HCT116 (cell line): Measurements from ENCODE around the gene SKA1. TPM values are rescaled to one million over a fixed set of nuclear protein-coding genes. Genes with fewer than 3 reads are reported as not detected.

Source experiments
- ATAC-seq: fragments of 200-7000 bp; cut with Tn5 transposase; 2 replicates; pipeline ENCODE4 v1.9.1; 2020; ENCODE audit warnings: mild to moderate bottlenecking, moderate library complexity
- BruUV-seq: library from RNA; stranded (reverse); fragments of 400-500 nt; replicated peaks from 2 replicates; lab custom pipeline; 2021; lab: Mats Ljungman, UMichigan
- CTCF ChIA-PET: fragments of 300-600 bp; sonication (Branson Sonifier 250); formaldehyde crosslinking; loops from one replicate; lab custom pipeline; 2021; ENCODE audit warnings: antibody characterized with exemption; lab: Charles Lee
- POLR2A ChIA-PET: fragments of 300-600, 350-600 bp; sonication (Branson Sonifier 250); formaldehyde crosslinking; loops from one replicate; lab custom pipeline; 2021; ENCODE audit warnings: antibody characterized with exemption; lab: Charles Lee
- RAD21 ChIA-PET, 2 experiments: fragments of 300-600 bp; sonication (Branson Sonifier 250); formaldehyde crosslinking; loops; one replicate each; lab custom pipeline; 2023; ENCODE audit warnings: low total read pairs in 2 of 2; ENCODE audit not compliant: uncharacterized antibody in 2 of 2, unreplicated experiment in 2 of 2, low non-redundant PET in 1 of 2; lab: Charles Lee
- DNase-seq: peaks from one replicate; pipeline ENCODE4 v3.0.0-alpha.2; 2010; ENCODE audit warnings: low read depth, low spot score
- H2AFZ ChIP-seq: fragments of 200-600 bp; shearing (Covaris generic), sonication (generic); 2 replicates; pipeline ENCODE4 v1.6.1; 2017; ENCODE audit warnings: low read depth, mixed run types, mixed read lengths, antibody characterized with exemption, low read length; ENCODE audit not compliant: poor library complexity, severe bottlenecking
- H3K27ac ChIP-seq: 2 replicates; pipeline ENCODE4 v1.5.1; 2012; ENCODE audit warnings: low read depth, low read length
- H3K27me3 ChIP-seq: fragments of 200-600 bp; sonication (generic); 2 replicates; pipeline ENCODE4 v1.6.1; 2016; ENCODE audit warnings: mixed run types, low read length, mixed read lengths; ENCODE audit not compliant: insufficient read depth
- H3K36me3 ChIP-seq, 2 experiments: fragments of 200-500 bp in 1 of 2; fragments of 200-600 bp in 1 of 2; sonication (Bioruptor generic) in 1 of 2; sonication (generic) in 1 of 2; 2 replicates each; pipeline versions ENCODE4 v1.5.1 to v1.6.1; 2014 to 2016; ENCODE audit warnings: low read length in 2 of 2, inconsistent platforms in 1 of 2, mixed read lengths in 1 of 2, mixed run types in 1 of 2; ENCODE audit not compliant: insufficient read depth in 2 of 2, control insufficient read depth in 1 of 2
- H3K4me1 ChIP-seq, 2 experiments: fragments of 200-600 bp in 1 of 2; sonication (generic) in 1 of 2; 2 replicates each; pipeline versions ENCODE4 v1.5.1 to v1.6.1; 2012 to 2017; ENCODE audit warnings: low read length in 2 of 2, inconsistent platforms in 1 of 2, mild to moderate bottlenecking in 1 of 2, mixed read lengths in 1 of 2, mixed run types in 1 of 2, moderate library complexity in 1 of 2; ENCODE audit not compliant: insufficient read depth in 2 of 2, control insufficient read depth in 1 of 2
- H3K4me2 ChIP-seq: fragments of 200-600 bp; sonication (generic); 2 replicates; pipeline ENCODE4 v1.6.1; 2017; ENCODE audit warnings: mixed run types, low read length, mixed read lengths
- H3K4me3 ChIP-seq, 2 experiments: fragments of 200-600 bp in 1 of 2; sonication (generic) in 1 of 2; replicated peaks in 1 of 2; 2 replicates each; pipeline ENCODE4 v1.5.1; 2011 to 2016; ENCODE audit warnings: low read length in 2 of 2, control low read depth in 1 of 2, low read depth in 1 of 2, mild to moderate bottlenecking in 1 of 2, mixed read lengths in 1 of 2, mixed run types in 1 of 2
- H3K79me2 ChIP-seq: fragments of 200-600 bp; sonication (generic); 2 replicates; pipeline ENCODE4 v1.6.1; 2017; ENCODE audit warnings: mild to moderate bottlenecking, mixed run types, low read length, moderate library complexity, mixed read lengths; ENCODE audit not compliant: insufficient read depth
- H3K9ac ChIP-seq: fragments of 200-600 bp; sonication (generic); 2 replicates; pipeline ENCODE4 v1.6.1; 2016; ENCODE audit warnings: low read length, mixed read lengths
- H3K9me2 ChIP-seq: fragments of 200-600 bp; sonication (generic), shearing (Covaris generic); 2 replicates; pipeline ENCODE4 v1.6.1; 2017; ENCODE audit warnings: mixed run types, mild to moderate bottlenecking, moderate library complexity; ENCODE audit not compliant: insufficient read depth
- H3K9me3 ChIP-seq, 2 experiments: fragments of 200-500 bp in 1 of 2; fragments of 200-600 bp in 1 of 2; sonication (Bioruptor generic) in 1 of 2; sonication (generic) in 1 of 2; 2 replicates each; pipeline ENCODE4 v1.6.1; 2014 to 2017; ENCODE audit warnings: low read length in 2 of 2, mixed read lengths in 2 of 2, inconsistent platforms in 1 of 2, low read depth in 1 of 2, mild to moderate bottlenecking in 1 of 2, mixed run types in 1 of 2, moderate library complexity in 1 of 2; ENCODE audit not compliant: control insufficient read depth in 1 of 2, insufficient read depth in 1 of 2
- H4K20me1 ChIP-seq: fragments of 200-600 bp; sonication (generic), shearing (Covaris generic); 2 replicates; pipeline ENCODE4 v1.6.1; 2017; ENCODE audit warnings: mixed run types, mild to moderate bottlenecking, moderate library complexity; ENCODE audit not compliant: insufficient read depth
- CEBPB ChIP-seq: IDR thresholded peaks from 2 replicates; pipeline ENCODE4 v1.6.1; 2012; ENCODE audit warnings: low read depth
- EGR1 ChIP-seq: IDR thresholded peaks from 2 replicates; pipeline ENCODE4 v1.6.1; 2012; ENCODE audit warnings: low read depth
- ELF1 ChIP-seq: IDR thresholded peaks from 2 replicates; pipeline ENCODE4 v1.6.1; 2012; ENCODE audit warnings: low read depth, borderline replicate concordance
- EZH2phosphoT487 ChIP-seq: fragments of 200-600 bp; IDR thresholded peaks from 2 replicates; pipeline ENCODE4 v1.6.1; 2018; ENCODE audit warnings: antibody characterized with exemption, borderline replicate concordance
- FOSL1 ChIP-seq: IDR thresholded peaks from 2 replicates; pipeline ENCODE4 v1.6.1; 2012; ENCODE audit warnings: low read depth
- JUND ChIP-seq: IDR thresholded peaks from 2 replicates; pipeline ENCODE4 v1.6.1; 2012
- POLR2A ChIP-seq: IDR thresholded peaks from 2 replicates; pipeline ENCODE4 v1.7.0; 2011; ENCODE audit warnings: borderline replicate concordance; ENCODE audit not compliant: insufficient read depth, insufficient read length; ENCODE audit errors: extremely low read depth
- RAD21 ChIP-seq: IDR thresholded peaks from 2 replicates; pipeline ENCODE4 v1.6.1; 2012; ENCODE audit warnings: low read depth, mild to moderate bottlenecking
- SIN3A ChIP-seq: IDR thresholded peaks from 2 replicates; pipeline ENCODE4 v1.6.1; 2012; ENCODE audit warnings: low read depth
- TCF7L2 ChIP-seq: IDR thresholded peaks from 2 replicates; pipeline ENCODE4 v1.7.0; 2011; ENCODE audit warnings: borderline replicate concordance, inconsistent platforms; ENCODE audit not compliant: insufficient read depth, insufficient read length; ENCODE audit errors: extremely low read depth
- YY1 ChIP-seq: IDR thresholded peaks from 2 replicates; pipeline ENCODE4 v1.6.1; 2011; ENCODE audit warnings: low read length, low read depth, moderate library complexity, mild to moderate bottlenecking; ENCODE audit not compliant: insufficient replicate concordance; ENCODE audit errors: extremely low read depth
- ZNF274 ChIP-seq: fragments of 200-500 bp; sonication (Bioruptor generic); IDR thresholded peaks from 2 replicates; pipeline ENCODE4 v1.6.1; 2014; ENCODE audit warnings: mild to moderate bottlenecking, low read depth, low read length, inconsistent platforms
- intact Hi-C: fragments of 100-400 bp; cut with micrococcal nuclease; formaldehyde crosslinking; loops from 2 replicates; pipeline ENCODE4 v1.10.0; 2022
- total RNA-seq: library from RNA; stranded (reverse); gene quantifications from one replicate; pipeline ENCODE4 v1.2.1, GENCODE V29; 2021; ENCODE audit not compliant: unreplicated experiment
- TF ChIP-seq, protein P1 (sequence below), 3 experiments: fragments of 200-600 bp in 1 of 3; sonication (generic) in 1 of 3; IDR thresholded peaks in 2 of 3; conservative IDR thresholded peaks in 1 of 3; 2 replicates each; pipeline ENCODE4 v1.5.1; 2012 to 2017; ENCODE audit warnings: low read depth in 2 of 3, low read length in 2 of 3, antibody characterized with exemption in 1 of 3, borderline replicate concordance in 1 of 3, control low read depth in 1 of 3, mild to moderate bottlenecking in 1 of 3, mixed read lengths in 1 of 3, mixed run types in 1 of 3, moderate library complexity in 1 of 3; ENCODE audit not compliant: insufficient read depth in 1 of 3
- TF ChIP-seq, protein P2 (sequence below): IDR thresholded peaks from 2 replicates; pipeline ENCODE4 v1.6.1; 2011; ENCODE audit warnings: mild to moderate bottlenecking, low read length, moderate library complexity; ENCODE audit not compliant: insufficient replicate concordance; ENCODE audit errors: extremely low read depth
- TF ChIP-seq, protein P3 (sequence below): IDR thresholded peaks from 2 replicates; pipeline ENCODE4 v1.6.1; 2012; ENCODE audit warnings: low read depth

The SKA1 gene
- total RNA-seq, 1 experiment from 2014 or later, result 34.5 TPM

DNA sequence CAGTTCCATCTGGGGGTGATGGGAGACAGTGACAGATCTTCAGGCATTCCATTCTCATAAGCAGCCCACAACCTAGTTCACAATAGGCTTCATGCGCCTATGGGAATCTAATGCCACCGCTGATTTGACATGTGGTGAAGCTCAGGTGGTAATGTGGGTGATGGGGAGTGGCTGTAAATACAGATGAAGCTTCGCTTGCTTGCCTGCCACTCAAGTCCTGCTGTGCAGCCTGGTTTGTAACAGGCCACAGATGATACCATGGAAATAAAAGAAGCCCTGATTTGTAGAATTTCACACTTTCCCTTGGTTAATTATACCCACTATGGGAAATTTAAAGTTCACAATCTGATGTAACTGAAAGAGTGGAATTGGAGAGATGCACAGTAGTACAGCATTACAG is 46.9 kb upstream of the SKA1 start:
- no peaks in the 10 kb centered on the region for H3K36me3 ChIP-seq
- no peaks in the 10 kb centered on the region for H3K4me1 ChIP-seq
- H3K27me3 ChIP-seq, result no peaks in the 10 kb centered on the region
- TF ChIP-seq CEBPB (no peak), POLR2A (no peak), SIN3A (no peak), EGR1 (no peak), FOSL1 (no peak), ELF1 (no peak), ZNF274 (no peak), TCF7L2 (no peak), YY1 (no peak), RAD21 (no peak), EZH2phosphoT487 (no peak), JUND (no peak)
- TF ChIP-seq, protein P1, sequence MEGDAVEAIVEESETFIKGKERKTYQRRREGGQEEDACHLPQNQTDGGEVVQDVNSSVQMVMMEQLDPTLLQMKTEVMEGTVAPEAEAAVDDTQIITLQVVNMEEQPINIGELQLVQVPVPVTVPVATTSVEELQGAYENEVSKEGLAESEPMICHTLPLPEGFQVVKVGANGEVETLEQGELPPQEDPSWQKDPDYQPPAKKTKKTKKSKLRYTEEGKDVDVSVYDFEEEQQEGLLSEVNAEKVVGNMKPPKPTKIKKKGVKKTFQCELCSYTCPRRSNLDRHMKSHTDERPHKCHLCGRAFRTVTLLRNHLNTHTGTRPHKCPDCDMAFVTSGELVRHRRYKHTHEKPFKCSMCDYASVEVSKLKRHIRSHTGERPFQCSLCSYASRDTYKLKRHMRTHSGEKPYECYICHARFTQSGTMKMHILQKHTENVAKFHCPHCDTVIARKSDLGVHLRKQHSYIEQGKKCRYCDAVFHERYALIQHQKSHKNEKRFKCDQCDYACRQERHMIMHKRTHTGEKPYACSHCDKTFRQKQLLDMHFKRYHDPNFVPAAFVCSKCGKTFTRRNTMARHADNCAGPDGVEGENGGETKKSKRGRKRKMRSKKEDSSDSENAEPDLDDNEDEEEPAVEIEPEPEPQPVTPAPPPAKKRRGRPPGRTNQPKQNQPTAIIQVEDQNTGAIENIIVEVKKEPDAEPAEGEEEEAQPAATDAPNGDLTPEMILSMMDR (IDR thresholded peaks at IDR 0.05 in 2 of 3, conservative IDR thresholded peaks at IDR 0.05 in 1 of 3; ENCODE audit: borderline replicate concordance in 1 of 3, insufficient read depth in 1 of 3, low read depth in 2 of 3, low read length in 2 of 3), result no peak
- TF ChIP-seq, protein P2, sequence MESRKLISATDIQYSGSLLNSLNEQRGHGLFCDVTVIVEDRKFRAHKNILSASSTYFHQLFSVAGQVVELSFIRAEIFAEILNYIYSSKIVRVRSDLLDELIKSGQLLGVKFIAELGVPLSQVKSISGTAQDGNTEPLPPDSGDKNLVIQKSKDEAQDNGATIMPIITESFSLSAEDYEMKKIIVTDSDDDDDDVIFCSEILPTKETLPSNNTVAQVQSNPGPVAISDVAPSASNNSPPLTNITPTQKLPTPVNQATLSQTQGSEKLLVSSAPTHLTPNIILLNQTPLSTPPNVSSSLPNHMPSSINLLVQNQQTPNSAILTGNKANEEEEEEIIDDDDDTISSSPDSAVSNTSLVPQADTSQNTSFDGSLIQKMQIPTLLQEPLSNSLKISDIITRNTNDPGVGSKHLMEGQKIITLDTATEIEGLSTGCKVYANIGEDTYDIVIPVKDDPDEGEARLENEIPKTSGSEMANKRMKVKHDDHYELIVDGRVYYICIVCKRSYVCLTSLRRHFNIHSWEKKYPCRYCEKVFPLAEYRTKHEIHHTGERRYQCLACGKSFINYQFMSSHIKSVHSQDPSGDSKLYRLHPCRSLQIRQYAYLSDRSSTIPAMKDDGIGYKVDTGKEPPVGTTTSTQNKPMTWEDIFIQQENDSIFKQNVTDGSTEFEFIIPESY, result no peak
- TF ChIP-seq, protein P3, sequence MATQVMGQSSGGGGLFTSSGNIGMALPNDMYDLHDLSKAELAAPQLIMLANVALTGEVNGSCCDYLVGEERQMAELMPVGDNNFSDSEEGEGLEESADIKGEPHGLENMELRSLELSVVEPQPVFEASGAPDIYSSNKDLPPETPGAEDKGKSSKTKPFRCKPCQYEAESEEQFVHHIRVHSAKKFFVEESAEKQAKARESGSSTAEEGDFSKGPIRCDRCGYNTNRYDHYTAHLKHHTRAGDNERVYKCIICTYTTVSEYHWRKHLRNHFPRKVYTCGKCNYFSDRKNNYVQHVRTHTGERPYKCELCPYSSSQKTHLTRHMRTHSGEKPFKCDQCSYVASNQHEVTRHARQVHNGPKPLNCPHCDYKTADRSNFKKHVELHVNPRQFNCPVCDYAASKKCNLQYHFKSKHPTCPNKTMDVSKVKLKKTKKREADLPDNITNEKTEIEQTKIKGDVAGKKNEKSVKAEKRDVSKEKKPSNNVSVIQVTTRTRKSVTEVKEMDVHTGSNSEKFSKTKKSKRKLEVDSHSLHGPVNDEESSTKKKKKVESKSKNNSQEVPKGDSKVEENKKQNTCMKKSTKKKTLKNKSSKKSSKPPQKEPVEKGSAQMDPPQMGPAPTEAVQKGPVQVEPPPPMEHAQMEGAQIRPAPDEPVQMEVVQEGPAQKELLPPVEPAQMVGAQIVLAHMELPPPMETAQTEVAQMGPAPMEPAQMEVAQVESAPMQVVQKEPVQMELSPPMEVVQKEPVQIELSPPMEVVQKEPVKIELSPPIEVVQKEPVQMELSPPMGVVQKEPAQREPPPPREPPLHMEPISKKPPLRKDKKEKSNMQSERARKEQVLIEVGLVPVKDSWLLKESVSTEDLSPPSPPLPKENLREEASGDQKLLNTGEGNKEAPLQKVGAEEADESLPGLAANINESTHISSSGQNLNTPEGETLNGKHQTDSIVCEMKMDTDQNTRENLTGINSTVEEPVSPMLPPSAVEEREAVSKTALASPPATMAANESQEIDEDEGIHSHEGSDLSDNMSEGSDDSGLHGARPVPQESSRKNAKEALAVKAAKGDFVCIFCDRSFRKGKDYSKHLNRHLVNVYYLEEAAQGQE, result no peak
- H2AFZ ChIP-seq, result no peak overlapping the region
- H3K27ac ChIP-seq, result no peak overlapping the region
- no peaks in the 10 kb centered on the region for H3K9me3 ChIP-seq
- DNase-seq (no peak), ATAC-seq (no peak)
- BruUV-seq, result no TSS peak
- ChIA-PET RAD21 (no interaction called here), CTCF (no interaction called here), POLR2A (no interaction called here)
- no peaks in the 10 kb centered on the region for H3K79me2 ChIP-seq
- H3K9me2 ChIP-seq, result no peaks in the 10 kb centered on the region
- no peak overlapping the region for H3K9ac ChIP-seq
- H4K20me1 ChIP-seq, result no peaks in the 10 kb centered on the region
- intact Hi-C loops, result no loop called here
- no peak overlapping the region for H3K4me2 ChIP-seq
- no peak overlapping the region for H3K4me3 ChIP-seq
